GM12873 (cell line): Measurements from ENCODE around the gene RBFOX2.

Experiments
- CTCF ChIP-seq: IDR thresholded peaks from 2 replicates; pipeline ENCODE4 v1.5.1; 2012; ENCODE audit warnings: low read depth, mild to moderate bottlenecking, moderate library complexity, low read length, control low read depth; ENCODE audit not compliant: insufficient read depth; ENCODE audit errors: missing control alignments

Gene RBFOX2

GRCh38 chr22:35993048-35993714, 35.4 kb downstream of the RBFOX2 start:
- no peak for TF ChIP-seq CTCF

- no peak for TF ChIP-seq CTCF
These were observed 37.5 kb downstream of the RBFOX2 start for GRCh38 chr22:35991168-35991567.

- no peak for TF ChIP-seq CTCF
These were observed 40.6 kb downstream of the RBFOX2 start for GRCh38 chr22:35988030-35988429.

- no peak for TF ChIP-seq CTCF
These were observed 41.1 kb downstream of the RBFOX2 start for GRCh38 chr22:35987487-35987886.

DNA sequence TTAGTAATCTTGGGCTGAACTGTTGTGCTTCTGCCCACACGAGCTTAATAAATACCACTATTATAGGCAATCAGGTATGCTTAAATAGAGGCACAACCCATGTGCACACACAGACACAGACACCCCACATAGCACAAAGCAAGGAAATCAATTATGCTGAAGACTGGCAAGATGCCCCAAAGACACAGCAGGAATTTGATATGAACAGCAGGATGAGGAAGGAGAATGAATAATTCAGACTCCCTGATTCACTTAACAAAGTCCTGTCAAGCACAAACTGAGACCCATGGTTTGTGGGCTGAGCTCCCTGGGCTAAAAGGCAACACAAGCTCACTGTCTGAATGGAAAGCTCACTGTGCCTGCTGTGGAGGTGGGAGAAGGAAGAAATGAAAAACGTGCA, 42.5 kb downstream of the RBFOX2 start:
- no peak for TF ChIP-seq CTCF

DNA sequence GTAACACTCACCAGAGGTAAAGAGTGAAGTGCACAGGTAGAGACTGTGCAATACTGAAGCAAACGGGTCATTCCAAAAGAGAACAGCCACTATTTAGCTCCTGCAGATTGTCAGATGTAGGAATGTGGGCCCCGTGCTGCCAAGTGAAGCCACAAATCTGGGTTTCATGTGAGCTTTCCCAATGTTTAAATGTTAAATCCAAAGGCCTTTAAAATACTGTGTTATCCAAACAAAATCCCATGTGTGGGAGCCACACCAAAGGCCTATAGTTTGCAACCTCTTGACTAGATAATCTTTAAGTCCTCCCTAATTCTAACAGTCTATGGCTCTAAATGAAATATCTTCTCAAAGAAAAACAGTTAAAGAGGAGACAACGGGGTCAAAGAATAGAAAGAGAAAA, 43.3 kb downstream of the RBFOX2 start:
- TF ChIP-seq CTCF: no peak

DNA sequence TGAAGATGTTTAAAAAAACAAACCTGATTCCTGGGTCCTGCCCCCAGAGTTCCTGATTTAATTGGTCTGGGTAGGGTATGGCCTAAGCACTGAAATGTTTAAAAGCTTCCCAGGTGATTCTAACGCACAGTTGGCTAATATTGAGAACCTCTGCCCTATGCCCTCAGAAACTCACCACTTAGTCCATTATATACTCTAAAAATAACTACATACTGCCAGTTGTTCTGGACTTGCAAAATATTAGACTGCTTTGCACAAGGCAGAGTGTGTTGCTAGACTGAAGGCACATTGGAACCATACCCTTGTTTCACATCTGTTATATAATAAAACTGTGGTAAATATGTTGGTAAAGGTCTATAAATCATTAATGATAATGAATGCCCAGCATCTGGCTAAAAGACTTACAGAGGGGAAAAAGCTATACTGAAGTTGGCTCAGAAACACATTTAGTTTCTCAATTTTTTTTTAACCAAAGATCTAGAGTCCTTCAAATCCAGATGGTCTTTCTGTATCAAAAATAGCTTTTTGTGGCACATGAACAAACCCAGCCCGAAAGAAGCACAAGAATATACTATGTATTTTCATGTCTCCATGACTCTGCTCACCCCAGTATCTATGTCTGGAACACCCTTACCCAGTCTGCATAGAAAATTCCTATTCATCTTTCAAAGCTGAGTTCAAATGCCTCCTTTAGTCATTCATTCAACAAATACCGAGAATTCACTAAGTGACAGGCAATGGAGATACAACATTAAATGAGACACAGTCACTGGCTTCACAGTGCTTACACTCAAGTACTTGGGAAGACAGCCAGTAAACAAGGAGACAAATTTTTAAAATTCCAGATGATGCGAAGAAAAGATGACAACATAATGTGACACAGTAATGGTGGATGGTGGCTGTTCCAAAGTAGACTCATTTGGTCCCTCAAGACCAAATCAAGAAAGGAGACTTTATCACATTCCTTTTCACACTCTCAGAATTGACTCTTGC, 44.1 kb downstream of the RBFOX2 start:
- TF ChIP-seq CTCF: no peak
